H1 (cell line): ENCODE data around the gene SART1. TPM values are rescaled to one million over a fixed set of nuclear protein-coding genes. Genes with fewer than 3 reads are reported as not detected.
A peak's percentile ranks its signal among the peaks of the same experiment; 100 is the strongest.

Experiments used
- CTCF ChIA-PET: fragments of 300-600 bp; sonication (Branson Sonifier 250); formaldehyde crosslinking; loops from one replicate; lab custom pipeline; 2021; ENCODE audit not compliant: partially characterized antibody; lab: Charles Lee
- POLR2A ChIA-PET: fragments of 300-600 bp; sonication (Branson Sonifier 250); formaldehyde crosslinking; loops from one replicate; lab custom pipeline; 2021; ENCODE audit warnings: inconsistent platforms; ENCODE audit not compliant: partially characterized antibody; lab: Charles Lee
- DNase-seq, 2 experiments: peaks; one replicate each; pipeline versions ENCODE4 v3.0.0 to v3.0.0-alpha.2; 2010 to 2022; ENCODE audit warnings: low spot score in 2 of 2, low read depth in 1 of 2, mixed read lengths in 1 of 2
- FAIRE-seq: peaks from 2 replicates; lab custom pipeline; 2011; peaks lifted over from hg19 to GRCh38; lab: Jason Lieb, UNC
- H2AFZ ChIP-seq: 2 replicates; pipeline ENCODE4 v1.8.1; 2012; ENCODE audit warnings: low read length, inconsistent platforms
- H2AK5ac ChIP-seq: 2 replicates; pipeline ENCODE4 v1.6.1; 2013; ENCODE audit warnings: low read depth, low read length
- H2BK120ac ChIP-seq: replicated peaks from 2 replicates; pipeline ENCODE3; 2013; ENCODE audit warnings: low read depth, low read length, inconsistent platforms
- H2BK12ac ChIP-seq: 2 replicates; pipeline ENCODE4 v1.6.1; 2013; ENCODE audit warnings: low read depth, low read length
- H2BK15ac ChIP-seq: 2 replicates; pipeline ENCODE4 v1.6.1; 2013; ENCODE audit warnings: low read length
- H2BK20ac ChIP-seq: 2 replicates; pipeline ENCODE4 v1.6.1; 2013; ENCODE audit warnings: low read length
- H2BK5ac ChIP-seq: 2 replicates; pipeline ENCODE4 v1.6.1; 2013; ENCODE audit warnings: low read depth, low read length
- H3K14ac ChIP-seq: 2 replicates; pipeline ENCODE4 v1.6.1; 2013; ENCODE audit warnings: inconsistent platforms; ENCODE audit not compliant: insufficient read length
- H3K18ac ChIP-seq: 2 replicates; pipeline ENCODE4 v1.6.1; 2013; ENCODE audit warnings: low read length; ENCODE audit errors: extremely low read depth
- H3K23ac ChIP-seq: 2 replicates; pipeline ENCODE4 v1.6.1; 2013; ENCODE audit warnings: inconsistent platforms; ENCODE audit not compliant: insufficient read length
- H3K23me2 ChIP-seq: 2 replicates; pipeline ENCODE4 v1.6.1; 2013; ENCODE audit warnings: low read depth, low read length
- H3K27ac ChIP-seq: 2 replicates; pipeline ENCODE4 v1.6.1; 2011; ENCODE audit warnings: low read depth, low read length, inconsistent platforms
- H3K27me3 ChIP-seq, 4 experiments: replicated peaks in 1 of 4; 1 replicate in 1 of 4; 2 replicates in 3 of 4; pipeline versions ENCODE4 v1.6.1 to v1.8.1; 2011 to 2013; ENCODE audit warnings: low read length in 3 of 4, mild to moderate bottlenecking in 3 of 4, inconsistent platforms in 2 of 4, mixed read lengths in 2 of 4, moderate library complexity in 1 of 4; ENCODE audit not compliant: control insufficient read depth in 3 of 4, insufficient read depth in 3 of 4; ENCODE audit errors: extremely low read depth in 1 of 4
- H3K36me3 ChIP-seq, 4 experiments: 2 replicates each; pipeline versions ENCODE4 v1.6.1 to v1.8.1; 2011 to 2013; ENCODE audit warnings: mild to moderate bottlenecking in 4 of 4, low read length in 3 of 4, moderate library complexity in 2 of 4, control low read depth in 1 of 4, inconsistent platforms in 1 of 4; ENCODE audit not compliant: insufficient read depth in 4 of 4, control insufficient read depth in 2 of 4
- H3K4ac ChIP-seq: replicated peaks from 2 replicates; pipeline ENCODE3; 2013; ENCODE audit warnings: low read length, low read depth, mixed read lengths, inconsistent platforms; ENCODE audit not compliant: insufficient read length
- H3K4me1 ChIP-seq, 4 experiments: replicated peaks in 1 of 4; 1 replicate in 1 of 4; 2 replicates in 3 of 4; pipeline versions ENCODE4 v1.6.1 to v1.8.1; 2011 to 2013; ENCODE audit warnings: low read length in 3 of 4, inconsistent platforms in 2 of 4, mixed read lengths in 1 of 4; ENCODE audit not compliant: insufficient read depth in 4 of 4, control insufficient read depth in 3 of 4
- H3K4me2 ChIP-seq, 2 experiments: 2 replicates each; pipeline versions ENCODE4 v1.6.1 to v1.8.1; 2011 to 2013; ENCODE audit warnings: low read depth in 2 of 2, low read length in 2 of 2, control low read depth in 1 of 2, inconsistent platforms in 1 of 2, mild to moderate bottlenecking in 1 of 2; ENCODE audit not compliant: insufficient read depth in 1 of 2
- H3K4me3 ChIP-seq, 4 experiments: fragments of 200-600, 300-600 bp in 1 of 4; sonication (generic), shearing (Covaris generic), sonication (Bioruptor Twin) in 1 of 4; 2 replicates each; pipeline versions ENCODE4 v1.5.1 to v1.8.1; 2011 to 2016; ENCODE audit warnings: low read length in 4 of 4, low read depth in 3 of 4, control low read depth in 2 of 4, inconsistent platforms in 2 of 4, mild to moderate bottlenecking in 2 of 4, mixed read lengths in 1 of 4, moderate library complexity in 1 of 4; ENCODE audit not compliant: insufficient read depth in 2 of 4; ENCODE audit errors: extremely low read depth in 1 of 4
- H3K56ac ChIP-seq: replicated peaks from 2 replicates; pipeline ENCODE3; 2013; ENCODE audit warnings: low read depth, mild to moderate bottlenecking, mixed read lengths, low read length, inconsistent platforms; ENCODE audit not compliant: insufficient read length
- H3K79me1 ChIP-seq: 2 replicates; pipeline ENCODE4 v1.6.1; 2013; ENCODE audit warnings: low read depth, low read length, control low read depth
- H3K79me2 ChIP-seq, 2 experiments: 2 replicates each; pipeline versions ENCODE4 v1.6.1 to v1.8.1; 2012 to 2013; ENCODE audit warnings: low read length in 2 of 2, mild to moderate bottlenecking in 2 of 2, inconsistent platforms in 1 of 2; ENCODE audit not compliant: insufficient read depth in 2 of 2, control insufficient read depth in 1 of 2
- H3K9ac ChIP-seq, 4 experiments: replicated peaks in 1 of 4; 1 replicate in 1 of 4; 2 replicates in 3 of 4; pipeline versions ENCODE4 v1.6.1 to v1.8.1; 2011 to 2013; ENCODE audit warnings: low read depth in 3 of 4, low read length in 3 of 4, control low read depth in 2 of 4, mild to moderate bottlenecking in 2 of 4, moderate library complexity in 2 of 4, inconsistent platforms in 1 of 4; ENCODE audit errors: extremely low read depth in 1 of 4
- H3K9me3 ChIP-seq, 2 experiments: 2 replicates each; pipeline versions ENCODE4 v1.6.1 to v1.8.1; 2012 to 2013; ENCODE audit warnings: mild to moderate bottlenecking in 2 of 2, moderate library complexity in 2 of 2, control low read depth in 1 of 2, inconsistent platforms in 1 of 2, low read depth in 1 of 2, low read length in 1 of 2, mixed read lengths in 1 of 2; ENCODE audit not compliant: insufficient read depth in 2 of 2
- H4K20me1 ChIP-seq, 2 experiments: replicated peaks in 1 of 2; 2 replicates each; pipeline versions ENCODE3 to v1.8.1; 2011 to 2013; ENCODE audit warnings: inconsistent platforms in 2 of 2, low read length in 2 of 2, mild to moderate bottlenecking in 1 of 2; ENCODE audit not compliant: insufficient read depth in 2 of 2, control insufficient read depth in 1 of 2
- H4K5ac ChIP-seq: 2 replicates; pipeline ENCODE4 v1.6.1; 2013; ENCODE audit warnings: low read length, low read depth, mixed read lengths, inconsistent platforms; ENCODE audit not compliant: insufficient read length
- H4K8ac ChIP-seq: 2 replicates; pipeline ENCODE4 v1.8.0; 2013; ENCODE audit warnings: mild to moderate bottlenecking, moderate library complexity, low read length, inconsistent platforms; ENCODE audit not compliant: insufficient read depth; ENCODE audit errors: extremely low read depth
- H4K91ac ChIP-seq: replicated peaks from 2 replicates; pipeline ENCODE3; 2013; ENCODE audit warnings: low read length, mixed read lengths, inconsistent platforms; ENCODE audit not compliant: insufficient read length
- CREB1 ChIP-seq: IDR thresholded peaks from 2 replicates; pipeline ENCODE4 v1.6.1; 2012; ENCODE audit warnings: inconsistent platforms
- GTF2F1 ChIP-seq: IDR thresholded peaks from 2 replicates; pipeline ENCODE4 v1.6.1; 2012; ENCODE audit warnings: low read depth, low read length, improper control_type of control experiment, borderline replicate concordance
- JUND ChIP-seq: IDR thresholded peaks from 2 replicates; pipeline ENCODE4 v1.6.1; 2011; ENCODE audit warnings: mild to moderate bottlenecking, improper control_type of control experiment, low read length
- RBBP5 ChIP-seq: IDR thresholded peaks from 2 replicates; pipeline ENCODE4 v1.7.1; 2012; ENCODE audit warnings: low read depth, mild to moderate bottlenecking, inconsistent platforms, low read length, moderate library complexity, borderline replicate concordance
- RXRA ChIP-seq: IDR thresholded peaks from 2 replicates; pipeline ENCODE4 v1.6.1; 2011; ENCODE audit warnings: low read depth, mild to moderate bottlenecking, low read length, moderate library complexity; ENCODE audit not compliant: insufficient read depth
- SIX5 ChIP-seq: IDR thresholded peaks from 2 replicates; pipeline ENCODE4 v1.6.1; 2011; ENCODE audit warnings: mild to moderate bottlenecking, low read depth, low read length
- SP2 ChIP-seq: IDR thresholded peaks from 2 replicates; pipeline ENCODE4 v1.6.1; 2012; ENCODE audit warnings: mild to moderate bottlenecking, low read length, inconsistent platforms
- WGBS, 2 experiments: shearing (Covaris generic) in 1 of 2; methylation state at CpG; one replicate each; pipeline versions ENCODE4 v1.1.6 to v1.1.7; 2013 to 2015; ENCODE audit warnings: low lambda C conversion rate in 2 of 2, mixed read lengths in 2 of 2, inconsistent platforms in 1 of 2, low coverage in 1 of 2, missing lambda C conversion rate in 1 of 2; ENCODE audit not compliant: insufficient replicate concordance in 2 of 2, insufficient coverage in 1 of 2, insufficient read length in 1 of 2; ENCODE audit errors: extremely low coverage in 1 of 2, missing lambda C conversion rate in 1 of 2; 5-methylcytosine and 5-hydroxymethylcytosine counted together
- polyA plus RNA-seq, 7 experiments: library from polyadenylated mRNA; depleted of rRNA in 3 of 7; stranded (reverse) in 5 of 7; unstranded in 2 of 7; fragments of >200 nt in 5 of 7; fragments of 200-250 nt in 2 of 7; gene quantifications; 1 replicate in 5 of 7; 2 replicates in 1 of 7; 4 replicates in 1 of 7; pipeline versions ENCODE4 v1.2.1 to v1.2.3, GENCODE V29; 2011 to 2013; ENCODE audit warnings: missing spikeins in 2 of 7, mixed read lengths in 2 of 7
- total RNA-seq: library from RNA; stranded (reverse); fragmentation: NEBNext Ultra II Directional; extraction: Animal tissue kit (Norgen Biotek cat#: 25700); gene quantifications from 2 replicates; pipeline ENCODE4 v1.2.1, GENCODE V29; 2021

The SART1 gene
- total and polyA plus RNA-seq, 2 of the 8 experiments (the other 6 are each of a cell fraction or from before 2014, with no cell fraction given) = 9.7 to 46.1 TPM

GRCh38 chr11:66015936-66016792 lies 54.6 kb downstream of the SART1 start:
- CTCF ChIA-PET = interaction anchor here (1.1 kb wide), 1 partner anchor 128 kb away, joined by 3 read pairs; the partner anchor contains the start of gene FIBP
- 85% methylated on average over 18 of the region's 18 CpGs; no CpG with 5 or more reads in 1 of the 2 experiments for WGBS, 2 experiments
- H3K4me2 ChIP-seq = no peak overlapping the region
- TF ChIP-seq SP2 = no peak
- TF ChIP-seq CREB1 = no peak
- TF ChIP-seq GTF2F1 = no peak
- TF ChIP-seq RBBP5 = no peak
- no peak for TF ChIP-seq JUND
- no peak for TF ChIP-seq RXRA
- TF ChIP-seq SIX5 = no peak

More at GRCh38 chr11:66015936-66016792, 54.6 kb downstream of the SART1 start:
- Histone ChIP-seq H3K79me2 (no peaks in the 10 kb centered on the region), H3K4me3 (no peak overlapping the region), H3K9ac (no peak overlapping the region), H4K8ac (peak overlapping the region; percentile 51; the same call in 1 of the 2 replicates), H2BK12ac (no peak overlapping the region), H2AK5ac (no peak overlapping the region), H4K91ac (no peak overlapping the region), H4K5ac (no peak overlapping the region), H3K36me3 (no peaks in the 10 kb centered on the region), H3K9me3 (no peaks in the 10 kb centered on the region), H2BK5ac (no peak overlapping the region), H2AFZ (no peak overlapping the region), H3K79me1 (no peaks in the 10 kb centered on the region), H3K27ac (no peak overlapping the region), H4K20me1 (no peaks in the 10 kb centered on the region), H2BK120ac (no peak overlapping the region), H3K23ac (no peak overlapping the region), H3K56ac (no peak overlapping the region), H3K4me1 (peaks cover 0 to 8% (median 5%) of the 10 kb centered on the region in 4 experiments; a peak in 5 of 7 replicates), H2BK15ac (no peak overlapping the region), H3K18ac (no peak overlapping the region), H2BK20ac (no peak overlapping the region), H3K27me3 (peaks cover 5 to 22% (median 20%) of the 10 kb centered on the region in 4 experiments), H3K14ac (no peak overlapping the region), H3K23me2 (peaks cover 2% of the 10 kb centered on the region; the same call in 1 of the 2 replicates), H3K4ac (peak overlapping the region; percentile 38)
- DNase-seq = no peak
- FAIRE-seq = no peak
- POLR2A ChIA-PET = interaction anchor here (0.7 to 1.2 kb wide), 3 partner anchors 14 to 296 kb away, joined by 3 to 5 read pairs (median 3); partner anchors contain the start of genes BANF1, EIF1AD and RNASEH2C
